ENCODE measurements around the gene BTBD16. TPM values are rescaled to one million over a fixed set of nuclear protein-coding genes. Genes with fewer than 3 reads are reported as not detected.

BTBD16 gene
- total RNA-seq, 1 experiment from 2014 or later, result not detected

GRCh38 chr10:122273966-122274545, 3.0 kb downstream of the BTBD16 start:
- DNase-seq (ENCODE audit: low spot score), result no peak

DNA sequence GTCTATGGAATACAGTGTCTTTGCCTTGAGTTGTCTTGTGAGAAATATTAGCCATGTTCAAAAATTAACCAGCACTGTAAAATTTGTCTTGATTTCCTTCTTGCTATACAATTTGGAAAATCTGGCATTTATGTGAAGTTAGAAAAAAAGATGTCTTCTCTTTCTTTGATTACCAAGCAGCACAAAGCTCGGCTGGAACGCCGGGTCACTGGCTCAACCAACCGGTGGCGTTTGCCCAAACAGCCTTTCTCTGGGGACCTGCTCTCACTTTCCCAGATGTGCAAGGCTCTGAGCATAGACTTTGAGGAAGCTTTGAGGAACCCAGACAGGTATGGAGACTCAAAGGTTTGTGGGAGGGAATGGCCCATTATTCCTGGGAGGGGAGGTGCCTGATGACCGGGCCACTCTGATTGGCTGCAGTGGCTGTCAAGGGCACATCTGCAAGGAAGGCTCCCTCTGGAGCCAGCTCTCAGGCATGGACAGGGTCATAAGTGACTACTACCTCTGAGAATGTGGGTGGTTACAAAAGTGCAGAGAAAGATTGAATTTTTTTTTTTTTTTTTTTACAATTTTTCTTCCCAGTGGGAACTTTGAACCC, 5.6 kb downstream of the BTBD16 start:
- no peak for DNase-seq (ENCODE audit: low spot score)

GRCh38 chr10:122277526-122278136, 6.5 kb downstream of the BTBD16 start:
- no peak for DNase-seq (ENCODE audit: low spot score)

GRCh38 chr10:122279725-122280141, 8.6 kb downstream of the BTBD16 start:
- peak; percentile 57 for DNase-seq (ENCODE audit: low spot score)

DNA sequence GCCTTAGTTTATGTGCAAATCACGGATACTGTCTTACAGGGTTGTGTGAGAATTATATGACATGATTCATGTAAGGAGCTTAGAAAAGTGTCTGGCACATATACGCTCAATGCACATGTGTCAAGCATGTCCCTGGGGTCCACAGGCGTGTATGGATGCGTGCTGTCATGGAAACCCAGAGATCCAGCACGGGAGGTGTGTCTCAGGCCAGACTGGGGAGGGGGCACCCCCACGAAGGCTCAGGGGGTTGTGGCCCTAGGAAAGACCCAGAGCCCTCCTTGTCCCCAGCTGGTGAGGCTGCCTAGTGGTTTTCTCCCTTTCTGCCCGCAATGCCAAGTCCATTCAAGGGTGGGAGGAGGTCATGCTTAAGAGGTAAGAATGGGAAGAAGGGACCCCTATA, 9.1 kb downstream of the BTBD16 start:
- no peak for DNase-seq (ENCODE audit: low spot score)

DNA sequence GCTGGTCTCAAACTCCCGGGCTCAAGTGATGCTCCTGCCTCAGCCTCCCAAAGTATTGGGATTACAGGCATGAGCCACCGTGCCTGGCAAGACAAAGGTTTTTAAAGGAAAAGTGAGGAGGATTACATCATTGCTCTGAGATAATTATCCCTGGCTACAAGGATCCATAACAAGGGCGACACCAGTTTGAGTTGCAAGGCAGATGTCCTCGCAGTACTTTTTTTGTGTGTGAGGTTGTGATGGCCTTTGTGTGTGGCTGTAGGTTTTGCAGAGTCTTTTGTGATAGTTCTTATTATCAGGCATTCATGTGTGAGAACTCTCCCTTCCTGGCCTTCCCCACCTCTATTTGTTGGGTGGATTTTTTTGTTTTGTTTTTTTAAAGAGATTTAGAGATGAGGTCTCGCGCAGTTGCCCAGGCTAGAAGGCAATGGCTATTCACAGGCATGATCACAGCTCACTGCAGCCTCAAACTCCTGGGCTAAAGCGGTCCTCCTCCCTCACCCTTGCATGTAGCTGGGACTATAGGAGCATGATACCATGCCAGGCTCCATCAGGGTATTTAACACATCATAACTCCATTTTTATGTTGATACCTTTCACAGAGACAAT, 10.0 kb downstream of the BTBD16 start:
- DNase-seq (ENCODE audit: low spot score), result no peak

GRCh38 chr10:122281751-122282150, 10.7 kb downstream of the BTBD16 start:
- no peak for DNase-seq (ENCODE audit: low spot score)

- peak; percentile 16 for DNase-seq (ENCODE audit: low spot score)
Measured at GRCh38 chr10:122282253-122282671, 11.2 kb downstream of the BTBD16 start.

- no peak for DNase-seq (ENCODE audit: low spot score)
Measured at GRCh38 chr10:122282909-122283308, 11.8 kb downstream of the BTBD16 start.

DNA sequence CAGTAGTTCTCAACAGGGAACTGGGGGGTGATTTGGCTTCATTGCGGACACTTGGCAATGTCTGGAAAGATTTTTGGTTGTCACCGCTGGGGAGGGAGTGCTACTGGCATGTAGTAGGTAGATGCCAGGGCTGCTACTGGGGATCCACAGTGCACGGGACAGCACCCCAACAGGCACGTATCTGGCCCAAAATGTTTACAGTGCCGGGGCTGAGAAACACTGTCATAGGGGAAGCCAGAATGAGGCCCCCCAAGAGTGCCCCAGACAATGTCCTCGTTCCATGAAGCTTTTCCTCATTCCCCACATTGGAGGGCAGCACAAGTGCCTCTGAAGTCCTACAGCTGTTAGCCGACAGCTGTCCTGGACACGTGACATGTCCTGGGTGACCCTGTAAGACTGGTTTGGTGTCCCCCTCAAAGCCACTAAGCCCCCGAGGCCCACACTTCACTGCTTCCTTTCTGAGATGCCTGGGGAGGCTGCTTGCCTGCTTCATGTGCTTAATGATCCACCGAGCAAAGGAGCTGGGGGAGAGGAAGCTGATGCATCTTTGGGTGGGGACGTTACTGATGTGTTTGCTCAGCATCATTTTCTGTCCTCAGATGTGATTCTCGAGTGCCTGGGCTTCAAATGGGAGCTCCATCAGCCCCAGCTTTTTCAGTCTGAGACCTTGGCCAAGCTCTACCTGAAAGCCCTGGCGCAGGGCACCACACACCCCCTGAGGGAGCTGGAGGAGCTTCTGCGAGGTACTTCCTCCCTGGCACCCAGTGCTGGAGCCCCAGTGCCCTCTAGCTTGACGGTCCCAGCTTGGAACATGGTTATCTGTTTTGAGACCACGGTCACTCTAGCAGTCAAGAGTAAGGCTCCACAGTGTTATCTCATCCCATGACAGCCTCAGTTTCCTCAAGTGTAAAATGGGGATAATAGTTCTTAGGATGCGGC, 14.7 kb downstream of the BTBD16 start:
- no peak for DNase-seq (ENCODE audit: low spot score)

GRCh38 chr10:122286867-122287266, 15.8 kb downstream of the BTBD16 start:
- peak; percentile 62 for DNase-seq (ENCODE audit: low spot score)

- no peak for DNase-seq (ENCODE audit: low spot score)
Measured at GRCh38 chr10:122287570-122287969, 16.5 kb downstream of the BTBD16 start.

GRCh38 chr10:122288262-122288661, 17.2 kb downstream of the BTBD16 start:
- no peak for DNase-seq (ENCODE audit: low spot score)

DNA sequence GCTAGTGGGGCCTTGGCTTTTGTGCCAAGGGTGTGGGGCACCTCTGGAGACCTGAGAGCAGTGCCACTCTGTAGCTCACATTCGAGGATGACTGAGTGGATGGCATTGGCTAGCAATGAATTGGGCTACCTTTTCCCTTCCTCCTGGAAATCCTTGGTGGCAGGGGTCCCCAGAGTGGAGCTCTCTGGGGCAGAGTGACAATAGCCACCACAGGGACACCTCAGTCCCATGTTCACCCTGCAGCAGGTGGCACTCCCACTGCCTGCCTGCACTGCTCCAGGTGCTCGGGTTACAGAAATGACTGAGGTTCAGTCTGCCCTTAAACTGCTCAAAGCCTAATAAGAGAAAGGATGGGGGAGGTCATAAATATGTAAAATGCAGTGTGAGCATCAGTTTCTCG, 17.8 kb downstream of the BTBD16 start:
- no peak for DNase-seq (ENCODE audit: low spot score)

- no peak for DNase-seq (ENCODE audit: low spot score)
Measured at GRCh38 chr10:122290334-122290733, 19.2 kb downstream of the BTBD16 start.

DNA sequence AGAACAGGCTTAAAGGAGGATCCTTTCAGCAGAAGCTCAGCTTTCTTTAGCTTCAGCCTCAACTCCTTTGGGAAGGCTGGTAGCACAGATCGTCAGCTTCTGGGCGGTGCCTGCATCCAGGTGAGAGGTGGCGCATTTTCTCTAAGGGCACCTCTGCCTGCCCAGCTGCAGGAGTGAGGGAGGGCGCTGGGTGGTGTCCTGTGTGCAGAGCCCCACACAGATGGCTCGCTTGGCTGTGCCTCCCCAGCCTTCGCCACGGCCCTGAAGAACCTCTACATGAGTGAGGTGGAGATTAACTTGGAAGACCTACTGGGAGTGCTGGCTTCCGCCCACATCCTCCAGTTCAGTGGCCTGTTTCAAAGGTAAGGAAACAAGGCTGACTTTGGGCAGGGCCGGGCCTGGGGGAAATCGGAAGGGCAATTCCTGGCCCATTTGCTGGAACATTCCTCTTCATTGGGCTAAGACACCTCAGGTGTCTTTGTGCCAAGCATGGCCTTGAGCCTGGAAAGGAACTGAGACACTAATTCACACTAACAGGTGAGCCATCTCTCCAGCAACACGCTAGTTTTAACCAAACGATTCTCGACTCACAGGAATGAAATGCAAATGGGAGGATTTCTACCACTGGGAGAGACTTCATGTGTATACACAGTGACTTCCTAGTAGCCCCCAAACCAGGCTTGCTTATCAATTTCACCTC, 19.9 kb downstream of the BTBD16 start:
- DNase-seq (ENCODE audit: low spot score), result no peak

GRCh38 chr10:122291739-122292138, 20.6 kb downstream of the BTBD16 start:
- DNase-seq (ENCODE audit: low spot score), result no peak

GRCh38 chr10:122292376-122292775, 21.3 kb downstream of the BTBD16 start:
- DNase-seq (ENCODE audit: low spot score), result no peak

GRCh38 chr10:122293156-122293960, 22.3 kb downstream of the BTBD16 start:
- DNase-seq (ENCODE audit: low spot score), result no peak

GRCh38 chr10:122293961-122294380, 22.9 kb downstream of the BTBD16 start:
- no peak for DNase-seq (ENCODE audit: low spot score)
